ENCODE data around the gene ANKRD6.

GRCh38 chr6:89604653-89605052, 171.7 kb downstream of the ANKRD6 start:
- TF ChIP-seq CTCF (IDR thresholded peaks at IDR 0.05) (no peak), EZH2 (IDR thresholded peaks at IDR 0.05; ENCODE audit: borderline replicate concordance, insufficient read depth, low read depth, low read length, poor library complexity, severe bottlenecking) (no peak)

All from B cell (primary cell).